UCSD-AML1 (cell line): Measurements from ENCODE around the gene HAPLN2.
A peak's percentile ranks its signal among the peaks of the same experiment; 100 is the strongest.
"Not testable (repeated sequence)": the region's sequence is repeated elsewhere in the genome, so short reads cannot be mapped to it uniquely, and the experiment has no call there.

ENCODE experiments used
- DNase-seq: peaks from one replicate; lab custom pipeline; 2025; ENCODE audit not compliant: unreplicated experiment; lab: John Stamatoyannopoulos, UW

Gene HAPLN2

GRCh38 chr1:156618853-156619581, at the start of gene HAPLN2:
Gene HAPLN2 (plus strand): TSS chr1:156619415. CDS start chr1:156623491, 4,076 bp downstream.
- DNase-seq = peak; percentile 30

- DNase-seq = no peak
Observed at GRCh38 chr1:156571261-156571852, 47.9 kb upstream of the HAPLN2 start.

GRCh38 chr1:156571919-156572662, 47.1 kb upstream of the HAPLN2 start, which contains the start of gene IQGAP3:
Gene IQGAP3 (minus strand): TSS chr1:156572565. CDS start chr1:156572529, 36 bp downstream.
- peak; percentile 77 for DNase-seq

GRCh38 chr1:156572663-156573018, 46.6 kb upstream of the HAPLN2 start:
- DNase-seq = no peak

- DNase-seq = no peak
Observed at GRCh38 chr1:156574039-156574633, 45.1 kb upstream of the HAPLN2 start.

- DNase-seq = no peak
Observed at GRCh38 chr1:156577550-156577949, 41.7 kb upstream of the HAPLN2 start.

GRCh38 chr1:156578055-156578454, 41.2 kb upstream of the HAPLN2 start:
- no peak for DNase-seq

- no peak for DNase-seq
Observed at GRCh38 chr1:156579472-156579871, 39.7 kb upstream of the HAPLN2 start, which contains the start of gene TTC24. Gene TTC24 (plus strand): TSS chr1:156579723. CDS start chr1:156581365, 1,642 bp downstream.

- DNase-seq = peak; percentile 62
Observed at GRCh38 chr1:156581661-156582387, 37.4 kb upstream of the HAPLN2 start.

GRCh38 chr1:156582388-156583017, 36.7 kb upstream of the HAPLN2 start:
- DNase-seq = peak; percentile 56

- peak; percentile 38 for DNase-seq
Observed at GRCh38 chr1:156583821-156584622, 35.2 kb upstream of the HAPLN2 start.

GRCh38 chr1:156584813-156585212, 34.4 kb upstream of the HAPLN2 start:
- no peak for DNase-seq

GRCh38 chr1:156586323-156586722, 32.9 kb upstream of the HAPLN2 start:
- no peak for DNase-seq

GRCh38 chr1:156586892-156587477, 32.2 kb upstream of the HAPLN2 start:
- DNase-seq = no peak

GRCh38 chr1:156587927-156588326, 31.3 kb upstream of the HAPLN2 start:
- DNase-seq = not testable (repeated sequence)

GRCh38 chr1:156589546-156589945, 29.7 kb upstream of the HAPLN2 start:
- DNase-seq = no peak

- no peak for DNase-seq
Observed at GRCh38 chr1:156590326-156591180, 28.7 kb upstream of the HAPLN2 start.

- no peak for DNase-seq
Observed at GRCh38 chr1:156591181-156591431, 28.1 kb upstream of the HAPLN2 start.
